Measurements from ENCODE around the gene PSMC3.
A peak's percentile ranks its signal among the peaks of the same experiment; 100 is the strongest.

Gene PSMC3

DNA sequence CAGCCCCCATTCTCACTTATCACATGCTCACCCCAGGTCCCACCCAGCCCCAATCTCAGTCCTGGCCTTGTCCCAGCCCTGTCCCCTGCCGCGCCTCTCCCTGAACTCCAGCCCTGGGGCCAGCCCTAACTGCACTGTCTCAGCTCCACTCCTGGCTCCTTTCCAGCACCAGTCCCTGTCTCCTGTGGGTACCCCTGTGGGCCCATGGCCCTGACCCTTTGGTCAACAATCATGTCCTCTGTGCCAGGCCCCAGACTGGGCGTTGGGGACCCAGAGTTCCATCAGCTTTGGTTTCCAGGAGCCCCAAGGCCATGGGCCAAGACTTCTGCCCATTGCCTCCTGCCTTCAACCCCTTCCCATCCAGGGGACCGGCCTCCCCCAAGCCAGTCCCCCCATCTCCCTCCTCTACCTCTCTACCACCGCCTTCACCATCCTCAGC lies 48.6 kb downstream of the PSMC3 start:
- FAIRE-seq: peak; percentile 55
- DNase-seq (ENCODE audit: insufficient read length, low spot score): no peak

DNA sequence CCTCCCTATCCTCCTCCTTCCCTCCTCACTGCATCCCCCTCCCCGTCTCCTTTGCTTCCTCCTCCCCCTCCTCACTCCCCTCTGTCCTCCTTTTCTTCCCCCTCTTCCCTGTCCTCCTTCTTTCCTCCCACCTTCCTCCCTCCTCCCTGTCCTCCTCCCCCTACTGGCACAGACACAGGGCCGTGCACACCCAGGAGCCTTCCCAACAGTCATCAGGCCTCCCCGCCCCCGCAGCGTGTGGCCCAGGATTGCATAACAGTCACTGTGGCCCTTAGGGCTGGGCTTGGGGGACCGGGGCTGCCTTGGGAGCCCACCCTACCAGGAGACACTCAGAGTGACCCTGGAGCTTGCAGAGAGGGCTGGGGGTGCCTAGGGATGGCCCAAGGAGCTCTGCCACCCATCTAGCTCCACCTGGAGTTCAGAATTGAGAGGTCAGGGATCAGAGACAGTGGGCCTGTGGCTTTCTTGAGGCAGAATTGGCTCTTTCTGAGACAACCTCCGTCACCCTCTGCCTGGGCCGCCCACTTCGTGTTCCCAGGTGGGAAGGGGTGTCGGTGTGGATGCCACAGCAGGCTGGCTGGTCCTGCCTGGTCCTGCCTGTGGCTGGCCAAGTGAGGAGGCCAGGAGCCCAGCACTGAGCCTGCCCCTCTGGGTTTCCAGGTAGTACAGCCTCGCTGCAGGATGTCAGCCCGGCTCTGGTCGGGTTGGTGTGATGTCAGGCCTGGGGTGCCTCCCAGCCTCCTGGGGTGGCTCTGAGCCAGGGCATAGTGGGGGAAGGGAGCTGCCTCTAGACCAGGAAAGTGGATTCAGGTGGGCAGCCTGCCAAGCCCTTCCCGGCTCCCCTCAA lies 49.5 kb downstream of the PSMC3 start:
- DNase-seq (ENCODE audit: insufficient read length, low spot score): no peak
- FAIRE-seq: peak; percentile 40

- no peak for DNase-seq (ENCODE audit: insufficient read length, low spot score)
- FAIRE-seq: no peak
These were observed 50.1 kb downstream of the PSMC3 start for GRCh38 chr11:47376107-47376524.

GRCh38 chr11:47375546-47376085 lies 50.6 kb downstream of the PSMC3 start:
- FAIRE-seq (no peak), DNase-seq (ENCODE audit: insufficient read length, low spot score) (no peak)

DNA sequence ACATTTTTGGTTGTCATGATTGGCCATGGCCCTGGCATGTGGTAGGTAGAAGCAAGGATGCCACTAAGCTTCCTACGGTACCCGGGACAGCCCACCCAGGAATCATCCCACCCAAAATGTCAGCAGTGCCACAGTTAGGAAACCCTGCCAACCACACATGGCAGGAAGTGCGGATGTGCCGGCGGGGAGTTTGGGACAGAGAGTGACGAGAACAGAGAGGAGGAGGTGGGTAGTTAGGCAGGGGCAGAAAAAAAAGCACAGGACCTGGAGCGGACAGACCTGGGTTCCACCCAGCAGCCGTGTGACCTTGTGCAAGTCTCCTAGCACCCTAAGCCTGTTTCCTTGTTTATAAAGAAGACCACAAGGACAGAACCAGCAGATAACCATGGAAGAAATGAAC lies 51.2 kb downstream of the PSMC3 start:
- FAIRE-seq (no peak), DNase-seq (ENCODE audit: insufficient read length, low spot score) (no peak)

DNA sequence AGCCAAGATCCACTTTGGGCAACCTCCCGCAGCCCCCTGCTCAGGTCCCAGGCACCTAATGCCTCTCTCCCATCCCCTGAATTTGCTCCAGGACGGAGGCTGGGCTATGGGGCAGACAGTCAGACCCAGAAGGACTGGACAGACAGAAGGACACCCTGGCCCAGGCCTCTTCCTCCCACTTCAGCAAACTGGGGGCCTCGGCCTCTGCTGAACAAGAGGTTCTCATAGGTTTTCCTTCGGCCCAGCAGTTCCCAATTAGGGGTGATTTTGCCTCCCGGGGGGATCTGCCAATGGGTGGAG lies 51.6 kb downstream of the PSMC3 start:
- DNase-seq (ENCODE audit: insufficient read length, low spot score) (no peak), FAIRE-seq (no peak)

GRCh38 chr11:47373876-47374719 lies 52.1 kb downstream of the PSMC3 start:
- DNase-seq (ENCODE audit: insufficient read length, low spot score) (peak; percentile 76), FAIRE-seq (no peak)

DNA sequence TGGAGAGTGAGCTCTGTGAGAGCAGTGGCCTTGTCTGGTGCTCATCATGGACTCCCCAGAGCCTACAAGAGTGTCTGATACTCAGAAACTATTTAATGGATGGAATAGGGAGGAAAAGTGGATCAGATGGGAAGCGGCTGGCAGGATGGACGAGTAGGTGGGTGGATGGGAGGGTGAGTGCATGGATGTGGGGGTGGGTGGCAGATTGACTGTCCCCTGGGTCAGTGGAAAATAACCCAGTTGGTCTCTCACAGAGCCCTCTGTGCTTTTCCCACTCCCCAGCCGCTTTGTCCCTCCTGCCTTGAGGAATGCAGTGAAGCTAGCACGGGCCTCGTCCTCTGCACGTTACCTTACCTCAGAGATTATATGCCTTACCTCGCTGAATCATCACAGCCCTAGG lies 53.8 kb downstream of the PSMC3 start:
- DNase-seq (ENCODE audit: insufficient read length, low spot score): no peak
- no peak for FAIRE-seq

GRCh38 chr11:47369676-47370075 lies 56.6 kb downstream of the PSMC3 start:
- FAIRE-seq (no peak), DNase-seq (ENCODE audit: insufficient read length, low spot score) (no peak)
